ENCODE measurements around the gene SFXN5.

- TF ChIP-seq USF2 (IDR thresholded peaks at IDR 0.05): no peak
- no peak for TF ChIP-seq CTCF (IDR thresholded peaks at IDR 0.05)
- no peak for TF ChIP-seq PBX3 (IDR thresholded peaks at IDR 0.05)
- TF ChIP-seq HDAC2 (IDR thresholded peaks at IDR 0.05): no peak
- no peak for TF ChIP-seq MAX (IDR thresholded peaks at IDR 0.05)
- no peak for TF ChIP-seq CBX8 (IDR thresholded peaks at IDR 0.05)
- TF ChIP-seq EP300 (IDR thresholded peaks at IDR 0.05): no peak
Measured at GRCh38 chr2:72981536-72981935, 90.0 kb downstream of the SFXN5 start.
